22Rv1 (cell line): ENCODE results near the gene POLR3H.

ENCODE experiments used
- H3K27ac ChIP-seq: fragments of 450-650 bp; 2 replicates; pipeline ENCODE4 v1.5.1; 2017
- CTCF ChIP-seq: fragments of 450-650 bp; IDR thresholded peaks from 2 replicates; pipeline ENCODE4 v1.5.1; 2017; ENCODE audit warnings: mild to moderate bottlenecking
- ZFX ChIP-seq: fragments of 450-650 bp; IDR thresholded peaks from 2 replicates; pipeline ENCODE4 v1.6.1; 2017; ENCODE audit warnings: antibody characterized with exemption, borderline replicate concordance

Gene POLR3H

GRCh38 chr22:41512421-41513194 lies 31.7 kb downstream of the POLR3H start:
- H3K27ac ChIP-seq = peak overlapping the region; percentile 89
- TF ChIP-seq CTCF = no peak
- no peak for TF ChIP-seq ZFX

- TF ChIP-seq CTCF (no peak), ZFX (no peak)
- H3K27ac ChIP-seq = peak overlapping the region; percentile 89
Observed at GRCh38 chr22:41511521-41511968, 32.7 kb downstream of the POLR3H start.

GRCh38 chr22:41508770-41509170 lies 35.5 kb downstream of the POLR3H start:
- H3K27ac ChIP-seq = no peak overlapping the region
- TF ChIP-seq ZFX (no peak), CTCF (no peak)

GRCh38 chr22:41507330-41508063 lies 36.8 kb downstream of the POLR3H start:
- TF ChIP-seq ZFX = no peak
- TF ChIP-seq CTCF = no peak
- no peak overlapping the region for H3K27ac ChIP-seq

- no peak overlapping the region for H3K27ac ChIP-seq
- TF ChIP-seq ZFX (no peak), CTCF (no peak)
Observed at GRCh38 chr22:41505511-41506220, 38.6 kb downstream of the POLR3H start.

GRCh38 chr22:41504816-41505215 lies 39.5 kb downstream of the POLR3H start:
- TF ChIP-seq CTCF (no peak), ZFX (no peak)
- H3K27ac ChIP-seq = no peak overlapping the region
